Dermis microvascular lymphatic vessel endothelial cell (primary cell): Measurements from ENCODE around the gene SPATA32. TPM values are rescaled to one million over a fixed set of nuclear protein-coding genes. Genes with fewer than 3 reads are reported as not detected.
A peak's percentile ranks its signal among the peaks of the same experiment; 100 is the strongest.
"Not testable (repeated sequence)": the region's sequence is repeated elsewhere in the genome, so short reads cannot be mapped to it uniquely, and the experiment has no call there.

Experiments
- DNase-seq, 2 donors: peaks; one replicate each; pipeline versions ENCODE4 v3.0.0 to v3.0.0-alpha.2; 2010; ENCODE audit warnings: low read depth in 2 of 2
- total RNA-seq: library from RNA; depleted of rRNA; stranded (reverse); fragments of >200 nt; gene quantifications from 2 replicates; pipeline ENCODE4 v1.2.1, GENCODE V29; 2014

Gene SPATA32, protein sequence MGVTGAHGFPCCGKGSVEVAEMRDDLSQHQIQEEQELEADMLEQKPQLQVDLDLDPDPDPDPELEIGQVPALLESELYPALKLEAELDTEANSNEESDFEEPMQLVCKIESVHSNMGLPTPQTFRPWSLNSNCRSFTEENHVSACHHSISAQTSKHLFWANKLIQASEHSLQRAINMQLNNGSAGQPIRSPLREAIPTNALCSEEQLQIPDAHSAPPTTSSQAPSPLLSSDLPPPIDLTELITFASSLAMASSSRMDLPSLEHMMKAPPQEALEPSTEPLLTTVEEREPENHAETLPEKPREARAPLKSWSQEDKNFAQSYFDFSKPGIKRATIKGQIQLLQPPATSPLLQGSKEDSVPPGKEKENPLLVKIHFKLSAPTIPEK
- not detected in 2 replicates for total RNA-seq

DNA sequence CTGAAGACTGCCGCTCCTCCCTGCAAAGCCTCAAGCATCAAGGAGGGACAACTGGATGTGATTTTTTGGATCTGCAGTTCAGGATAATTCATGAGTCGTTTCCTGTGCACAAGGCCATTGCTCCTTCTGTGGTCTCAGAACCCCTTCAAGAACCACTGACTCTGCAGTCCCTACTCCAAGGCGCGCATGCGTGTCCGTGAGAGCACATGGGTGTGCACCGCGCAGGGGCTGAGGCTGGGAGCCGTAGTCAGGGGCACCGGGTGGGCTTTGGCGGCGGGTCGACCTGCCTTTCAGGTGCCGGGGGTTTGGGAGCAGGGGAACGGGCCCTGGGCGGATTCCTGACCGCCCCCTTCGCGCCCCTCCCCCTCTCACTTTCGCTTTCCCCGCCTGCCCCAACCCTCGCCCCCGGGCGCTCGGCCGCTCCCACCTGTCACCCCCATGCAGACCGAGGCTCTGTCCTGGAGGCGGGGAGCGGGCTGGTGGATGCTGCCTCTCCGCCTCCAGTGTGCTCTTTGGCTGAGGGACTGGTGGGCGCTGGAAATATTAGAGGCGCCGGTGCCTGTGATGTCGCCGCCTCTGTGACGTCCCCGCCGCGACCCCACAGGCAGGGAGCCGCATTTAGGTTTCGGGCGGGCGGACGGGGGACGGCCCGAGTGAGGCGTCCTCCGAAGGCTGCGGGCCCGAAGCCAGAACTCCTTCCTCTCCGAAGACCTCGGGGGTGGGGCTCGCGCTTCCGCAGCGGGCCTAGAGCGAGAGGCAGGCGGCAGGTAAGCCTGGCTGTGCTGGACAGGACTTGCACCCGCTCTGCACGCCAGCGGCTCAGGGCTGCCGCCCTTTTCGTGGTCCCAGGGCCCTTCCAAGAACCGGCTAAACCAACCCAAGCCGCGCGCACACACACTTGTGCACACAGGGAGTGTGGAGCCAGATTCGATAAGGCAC is at the start of gene SPATA32:
SPATA32 (minus strand) TSS at position 518 of the 939 bp plus-strand sequence; CDS start at position 440, 78 bp downstream.
- peak in 1 of 2 donors; percentile 26 for DNase-seq

DNA sequence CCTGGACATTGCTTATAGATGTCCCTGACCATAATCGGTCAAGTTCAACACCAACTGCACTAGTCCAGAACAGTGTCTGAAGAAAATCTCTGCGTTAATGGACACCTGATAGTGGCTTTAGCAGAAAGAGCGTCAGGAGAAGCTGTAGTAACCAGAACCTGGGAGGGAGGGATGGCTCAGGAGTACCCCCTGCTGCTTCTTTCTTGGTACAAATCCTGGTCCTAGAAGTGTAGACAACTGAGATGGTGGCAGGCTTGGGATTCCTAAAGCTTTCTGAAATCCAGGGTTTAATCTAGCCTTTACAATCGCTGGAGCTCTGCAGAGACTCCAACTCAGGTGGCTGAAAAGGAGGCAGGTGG is 49.5 kb upstream of the SPATA32 start:
- no peak for DNase-seq

DNA sequence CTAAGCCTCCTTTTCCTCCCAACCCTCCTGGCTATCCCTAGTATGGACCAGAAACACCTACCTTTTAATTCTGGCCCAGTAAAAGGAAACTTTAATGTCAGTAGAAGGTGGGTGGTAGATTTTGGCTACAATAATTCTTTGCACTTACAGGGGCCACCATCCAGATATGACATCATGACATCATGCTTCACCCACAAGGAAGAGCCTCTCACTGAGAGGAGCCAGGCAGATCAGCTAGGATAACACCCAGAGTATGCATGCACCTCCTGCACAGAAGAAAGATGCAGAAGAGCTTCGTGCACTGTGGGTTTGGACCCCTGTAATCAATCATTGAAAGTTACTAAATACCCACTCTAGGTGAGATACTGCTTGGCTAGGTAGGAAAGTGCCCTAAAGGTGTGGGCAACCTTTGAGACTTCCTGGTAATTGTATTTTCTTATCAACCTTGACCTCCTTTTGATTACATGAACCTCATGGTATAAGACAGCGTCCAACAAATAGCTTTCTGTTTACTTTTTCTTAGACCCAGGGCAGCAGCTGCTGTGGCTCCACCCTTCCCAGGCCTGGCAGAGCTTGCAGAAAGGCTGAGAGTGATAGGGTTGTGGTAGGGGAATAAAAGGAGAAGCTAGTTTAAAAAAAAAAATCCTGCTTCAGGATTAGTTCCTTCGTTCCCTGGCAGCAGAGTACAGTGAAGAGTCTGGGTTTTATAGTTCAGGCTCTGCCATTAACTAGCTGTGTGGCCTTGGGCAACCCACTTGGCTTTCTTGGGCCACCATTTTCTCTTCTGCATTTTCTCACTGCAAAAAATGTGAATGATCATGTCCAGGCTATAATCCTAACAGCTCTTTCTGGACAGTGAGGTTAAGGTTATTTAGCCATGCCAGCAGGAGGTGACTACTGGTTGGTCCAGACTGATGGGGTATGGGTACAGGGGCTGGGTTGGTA is 48.8 kb upstream of the SPATA32 start:
- no peak for DNase-seq

DNA sequence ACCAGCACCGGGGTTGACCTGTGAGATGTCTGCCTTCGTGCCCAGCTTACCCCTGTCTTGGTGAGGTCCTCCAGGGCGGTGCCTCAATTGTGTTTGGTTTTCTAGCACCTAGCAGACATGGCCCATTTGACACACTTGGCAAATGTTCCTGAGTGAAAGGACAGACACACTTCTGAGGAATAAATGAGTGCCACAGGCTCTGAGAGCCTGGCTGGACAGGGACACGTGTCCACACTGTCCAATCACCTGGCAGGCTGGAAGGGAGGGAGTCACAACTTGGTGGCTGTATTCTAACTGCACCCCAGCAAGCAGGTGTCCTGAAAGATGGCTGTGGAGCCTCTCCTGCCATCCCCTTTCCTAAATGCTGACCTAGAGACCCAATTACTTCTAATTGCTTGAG is 47.5 kb upstream of the SPATA32 start:
- DNase-seq = no peak

DNA sequence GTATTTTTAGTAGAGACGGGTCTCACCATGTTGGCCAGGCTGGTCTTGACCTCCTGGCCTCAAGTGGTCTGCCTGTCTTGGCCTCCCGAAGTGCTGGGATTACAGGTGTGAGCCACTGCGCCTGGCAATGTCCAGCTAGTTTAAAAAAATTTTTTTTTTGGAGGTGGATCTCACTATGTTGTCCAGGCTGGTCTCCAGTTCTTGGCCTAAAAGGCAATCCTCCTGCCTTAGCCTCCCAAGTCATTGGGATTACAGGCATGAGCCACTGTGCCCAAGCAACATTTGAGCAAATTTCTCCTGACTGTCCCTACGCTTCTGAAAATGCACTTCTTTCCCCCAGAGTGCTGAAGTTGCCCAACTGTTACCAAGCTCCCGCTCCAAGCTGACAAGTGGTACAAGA is 46.9 kb upstream of the SPATA32 start:
- no peak for DNase-seq

DNA sequence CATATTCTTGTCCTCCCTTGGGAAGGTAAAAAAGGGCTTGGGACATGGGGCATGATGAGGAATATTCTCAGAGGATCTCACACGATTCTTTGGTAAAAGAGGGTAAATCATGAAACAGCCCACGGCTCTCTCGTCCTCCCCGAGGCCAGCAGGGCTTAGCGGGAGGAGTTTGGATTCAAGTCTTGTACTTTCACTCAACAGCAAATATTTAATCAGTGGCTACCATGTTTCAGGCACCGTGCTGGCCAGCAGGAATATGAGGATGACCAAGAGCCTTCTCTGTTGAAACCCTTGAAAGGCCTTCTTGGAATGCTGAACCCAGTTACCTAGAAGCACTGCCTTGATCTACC is 46.1 kb upstream of the SPATA32 start:
- no peak for DNase-seq

DNA sequence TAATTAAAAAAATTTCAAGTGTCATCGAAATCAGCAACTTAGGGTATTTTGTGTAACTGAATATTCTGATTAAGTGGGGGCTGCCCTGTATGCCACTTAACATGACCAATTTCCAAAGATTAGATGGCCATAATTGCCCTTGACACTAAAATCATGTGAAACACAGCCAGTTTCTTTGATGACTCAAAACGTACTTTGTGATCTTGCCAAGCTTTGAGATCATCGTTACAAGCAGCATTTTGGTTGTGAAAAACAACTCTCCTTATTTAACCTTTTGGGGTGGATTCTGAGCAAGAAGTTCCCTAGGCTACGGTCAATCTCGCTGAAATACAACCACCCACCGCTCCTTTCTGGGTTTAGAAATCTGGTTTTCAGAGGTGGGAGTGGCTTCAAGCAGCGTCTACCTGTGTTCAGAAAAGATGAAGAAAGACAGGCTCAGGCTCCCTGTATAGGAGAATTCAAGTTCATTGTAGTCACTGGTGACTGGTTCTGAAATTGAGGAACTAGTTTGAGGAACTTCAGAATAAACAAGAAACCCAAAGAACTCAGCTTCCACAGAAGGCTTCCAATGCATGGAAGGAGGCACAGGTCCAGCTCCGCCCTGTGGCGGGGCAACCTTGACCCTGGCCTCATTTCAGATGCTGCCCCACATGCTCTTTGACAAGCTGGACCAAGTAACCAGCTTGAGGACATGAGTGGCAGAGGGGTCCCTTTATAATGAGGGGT is 45.6 kb upstream of the SPATA32 start:
- peak in 1 of 2 donors; percentile 76 for DNase-seq

DNA sequence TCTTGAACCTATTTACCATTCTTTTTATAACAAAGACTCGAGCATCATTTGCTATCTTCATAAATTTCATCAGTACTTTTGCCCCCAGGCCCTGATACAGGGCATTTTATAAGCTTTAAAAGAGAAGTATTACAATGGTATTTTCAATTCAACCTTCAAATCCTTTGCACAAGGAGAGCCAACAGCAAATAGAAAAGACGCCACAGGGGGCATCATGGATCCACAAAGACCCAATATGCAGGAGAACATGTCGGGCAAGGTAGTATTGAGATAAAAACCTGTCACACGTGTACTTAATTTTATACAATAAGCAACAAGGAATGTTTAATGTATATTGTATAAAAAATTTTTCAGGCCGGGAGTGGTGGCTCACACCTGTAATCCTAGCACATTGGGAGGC is 44.7 kb upstream of the SPATA32 start:
- no peak for DNase-seq

DNA sequence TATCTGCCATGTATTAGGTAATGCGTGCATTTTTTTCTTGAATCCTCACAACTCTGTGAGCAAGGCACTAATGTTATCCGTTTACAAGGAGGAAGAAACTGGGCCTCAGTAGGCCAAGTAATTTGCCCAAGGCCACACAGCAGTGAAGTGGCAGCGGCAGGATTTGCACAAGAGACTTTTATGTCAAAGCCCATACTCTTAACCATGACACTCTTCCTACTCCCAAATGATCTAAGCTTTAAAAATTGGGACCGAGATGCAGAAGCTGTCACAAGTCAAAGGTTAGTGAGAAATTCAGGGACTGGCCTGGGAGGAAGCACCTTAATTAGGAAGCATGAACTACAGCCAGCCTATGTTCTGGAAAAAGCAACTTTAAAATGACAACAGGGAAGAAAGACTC is 44.2 kb upstream of the SPATA32 start:
- DNase-seq = no peak

DNA sequence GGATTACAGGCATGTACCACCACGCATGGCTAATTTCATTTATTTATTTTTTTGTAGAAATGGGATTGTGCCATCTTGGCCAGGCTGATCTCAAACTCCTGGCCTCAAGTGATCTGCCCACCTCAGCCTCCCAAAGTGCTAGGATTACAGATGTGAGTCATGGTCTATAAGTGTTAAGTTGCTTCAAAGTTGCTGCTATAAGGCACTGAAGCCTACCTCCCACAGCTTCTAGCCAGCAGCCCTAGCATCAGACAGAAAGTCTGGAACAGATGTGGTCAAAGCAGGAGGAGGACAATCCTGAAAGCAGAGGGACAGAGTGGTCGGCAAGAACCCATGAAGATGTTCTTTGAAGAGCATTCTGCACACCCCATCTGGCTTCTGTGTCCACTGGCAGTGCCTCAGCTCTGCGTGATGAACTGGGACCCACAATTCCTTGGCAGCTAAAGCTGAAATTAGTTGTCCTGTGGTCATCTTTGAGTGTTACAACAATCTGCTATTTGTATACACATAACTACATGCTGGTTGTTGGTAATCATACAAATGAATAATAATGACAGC is 43.7 kb upstream of the SPATA32 start:
- DNase-seq = no peak

DNA sequence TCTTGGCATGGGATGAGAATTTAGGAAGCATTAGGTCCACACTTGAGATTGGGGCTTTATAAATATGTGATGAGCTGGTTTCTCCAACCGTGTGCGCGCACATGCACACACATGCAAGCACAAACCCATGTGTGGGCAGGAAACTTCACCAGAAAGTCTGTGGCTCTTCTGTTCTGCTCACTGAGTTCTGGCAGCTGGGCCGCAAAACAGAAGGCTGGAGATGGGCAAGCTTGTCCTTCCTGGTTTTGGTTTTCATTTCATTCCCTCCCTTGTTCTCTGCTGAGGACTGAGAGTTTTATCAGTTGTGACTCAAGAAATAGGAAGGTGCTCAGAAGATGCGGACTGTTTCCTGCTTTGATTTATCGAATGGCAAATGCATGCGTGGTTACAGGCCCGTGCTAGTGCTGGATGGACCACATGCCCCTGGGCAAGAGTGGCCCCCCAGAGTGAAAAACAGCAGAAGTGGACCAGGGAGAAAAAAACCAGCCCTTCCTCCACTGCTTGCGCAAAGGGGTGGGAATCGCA is 40.8 kb upstream of the SPATA32 start:
- no peak for DNase-seq

DNA sequence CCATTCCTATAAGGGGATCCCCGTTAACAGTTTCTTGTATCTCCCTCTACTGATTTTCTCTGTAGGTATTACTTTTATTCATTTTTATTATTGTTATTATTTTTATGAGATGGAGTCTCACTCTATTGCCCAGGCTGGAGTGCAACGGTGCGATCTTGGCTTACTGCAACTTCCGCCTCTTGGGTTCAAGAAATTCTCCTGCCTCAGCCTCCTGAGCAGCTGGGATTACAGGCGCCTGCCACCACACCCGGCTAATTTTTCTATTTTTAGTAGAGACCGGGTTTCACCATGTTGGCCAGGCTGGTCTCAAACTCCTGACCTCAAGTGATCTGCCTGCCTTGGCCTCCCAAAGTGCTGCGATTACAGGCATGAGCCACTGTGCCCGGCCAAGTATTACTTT is 40.3 kb upstream of the SPATA32 start:
- DNase-seq = not testable (repeated sequence)

DNA sequence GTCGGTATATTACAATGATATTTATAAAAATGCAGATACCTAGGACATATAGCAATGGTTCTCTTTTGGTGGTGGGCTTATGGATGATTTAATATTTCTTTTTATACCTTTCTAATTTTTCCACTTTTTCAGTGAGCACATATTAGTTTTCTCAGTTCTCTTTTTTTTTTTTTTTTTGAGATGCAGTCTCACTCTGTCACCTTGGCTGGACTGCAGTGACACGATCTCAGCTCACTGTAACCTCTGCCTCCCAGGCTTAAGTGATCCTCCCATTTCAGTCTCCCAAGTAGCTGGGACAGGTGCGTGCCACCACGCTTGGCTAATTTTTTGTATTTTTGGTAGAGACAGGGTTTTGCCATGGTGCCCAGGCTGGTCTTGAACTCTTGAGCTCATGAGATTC is 39.8 kb upstream of the SPATA32 start:
- no peak for DNase-seq

DNA sequence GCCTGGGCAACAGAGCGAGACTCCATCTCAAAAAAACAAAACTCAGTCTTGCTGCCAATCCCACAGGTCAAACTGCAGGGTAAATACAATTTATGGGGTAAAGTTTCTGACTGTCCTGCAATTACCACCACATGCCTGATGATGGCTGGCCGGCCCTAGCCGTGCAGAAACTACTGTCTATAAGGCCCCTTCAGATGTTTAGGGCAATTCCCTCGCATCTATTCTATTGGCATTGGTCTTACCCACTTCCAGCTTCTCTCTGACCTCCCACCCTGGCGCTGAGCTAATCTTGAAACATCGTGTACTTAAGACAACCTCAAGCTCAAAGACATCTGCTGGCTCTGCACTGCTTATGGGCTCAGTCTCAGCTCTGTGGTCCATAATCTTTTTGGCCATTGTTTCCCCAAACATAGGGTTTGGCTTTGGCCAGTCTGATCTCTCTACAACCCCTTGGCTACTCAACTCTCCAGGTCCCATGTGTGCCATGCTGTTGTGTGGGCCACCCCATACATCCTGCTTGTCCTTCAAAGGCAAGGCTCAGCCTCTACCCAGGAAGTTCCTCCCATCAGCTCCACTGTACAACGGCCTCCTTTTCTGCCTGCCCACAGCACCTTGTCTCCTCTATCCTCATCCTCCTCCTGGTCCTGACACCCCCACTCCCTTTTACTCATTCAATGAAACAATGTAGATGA is 38.3 kb upstream of the SPATA32 start:
- no peak for DNase-seq

DNA sequence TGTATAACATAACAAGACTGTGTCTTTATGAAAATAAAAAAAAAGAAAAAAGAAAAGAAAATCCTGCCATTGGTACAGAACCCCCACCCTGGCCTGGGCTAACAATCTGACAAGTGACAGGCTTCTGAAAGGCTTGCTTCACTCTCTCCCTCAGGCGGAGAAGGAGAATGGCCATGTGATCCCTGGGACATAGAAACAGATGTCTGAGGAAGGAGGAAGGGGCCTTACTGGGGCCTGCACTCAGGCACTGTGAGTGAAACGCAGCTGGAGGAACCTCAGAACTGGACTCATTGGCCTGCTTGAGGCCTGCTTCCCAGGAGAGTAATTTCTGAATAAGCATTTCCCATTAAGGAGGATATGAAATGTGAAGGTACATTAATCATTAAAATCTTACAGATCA is 37.5 kb upstream of the SPATA32 start:
- no peak for DNase-seq

DNA sequence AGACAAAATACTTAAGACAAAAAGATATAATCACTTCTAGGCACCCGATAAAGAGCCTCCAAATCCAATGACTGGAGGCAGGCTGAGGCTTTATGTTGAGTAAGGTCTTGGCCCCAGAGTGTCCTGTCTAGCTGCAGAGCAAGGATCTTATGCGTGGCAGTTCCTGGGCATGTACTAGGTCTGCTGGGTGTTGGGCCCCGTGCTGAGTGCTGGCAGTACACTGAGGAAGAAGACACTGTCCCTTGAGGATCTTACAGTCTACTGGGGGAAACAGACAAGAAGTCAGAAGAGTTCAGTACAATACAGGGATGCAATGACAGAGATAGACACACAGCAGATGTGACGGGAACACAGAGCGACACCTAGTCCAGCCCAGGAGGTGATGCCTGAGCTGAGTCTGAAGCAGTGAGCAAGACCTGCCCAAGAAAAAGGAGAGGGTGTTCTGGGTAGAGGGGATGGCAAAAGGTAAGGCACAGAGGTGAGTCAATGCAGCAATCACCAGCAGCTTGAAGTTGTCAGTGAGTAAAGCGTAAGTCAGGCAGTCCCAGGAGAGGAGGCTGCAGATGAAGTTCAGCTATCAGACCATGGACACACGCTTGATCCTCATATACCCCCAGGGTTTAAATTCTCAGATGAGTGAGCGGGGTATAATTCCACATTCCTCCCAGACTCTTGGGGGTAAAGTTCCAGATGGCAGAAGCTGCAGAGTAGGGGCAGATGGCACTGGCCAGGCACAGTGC is 36.8 kb upstream of the SPATA32 start:
- DNase-seq = no peak

DNA sequence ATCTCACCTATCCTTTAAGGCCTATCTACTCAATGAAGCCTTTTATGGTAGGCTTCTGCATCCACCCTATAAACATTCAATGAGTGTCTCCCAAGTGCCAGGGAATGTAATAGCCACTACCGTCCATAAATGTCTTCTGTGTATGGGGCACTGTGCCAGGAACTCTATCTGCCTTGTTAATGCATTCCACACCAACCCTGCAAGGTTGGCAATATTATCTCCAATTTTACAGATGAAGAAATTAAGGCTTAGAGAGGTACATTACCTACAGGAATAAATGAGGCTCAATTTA is 34.9 kb upstream of the SPATA32 start:
- DNase-seq = no peak

DNA sequence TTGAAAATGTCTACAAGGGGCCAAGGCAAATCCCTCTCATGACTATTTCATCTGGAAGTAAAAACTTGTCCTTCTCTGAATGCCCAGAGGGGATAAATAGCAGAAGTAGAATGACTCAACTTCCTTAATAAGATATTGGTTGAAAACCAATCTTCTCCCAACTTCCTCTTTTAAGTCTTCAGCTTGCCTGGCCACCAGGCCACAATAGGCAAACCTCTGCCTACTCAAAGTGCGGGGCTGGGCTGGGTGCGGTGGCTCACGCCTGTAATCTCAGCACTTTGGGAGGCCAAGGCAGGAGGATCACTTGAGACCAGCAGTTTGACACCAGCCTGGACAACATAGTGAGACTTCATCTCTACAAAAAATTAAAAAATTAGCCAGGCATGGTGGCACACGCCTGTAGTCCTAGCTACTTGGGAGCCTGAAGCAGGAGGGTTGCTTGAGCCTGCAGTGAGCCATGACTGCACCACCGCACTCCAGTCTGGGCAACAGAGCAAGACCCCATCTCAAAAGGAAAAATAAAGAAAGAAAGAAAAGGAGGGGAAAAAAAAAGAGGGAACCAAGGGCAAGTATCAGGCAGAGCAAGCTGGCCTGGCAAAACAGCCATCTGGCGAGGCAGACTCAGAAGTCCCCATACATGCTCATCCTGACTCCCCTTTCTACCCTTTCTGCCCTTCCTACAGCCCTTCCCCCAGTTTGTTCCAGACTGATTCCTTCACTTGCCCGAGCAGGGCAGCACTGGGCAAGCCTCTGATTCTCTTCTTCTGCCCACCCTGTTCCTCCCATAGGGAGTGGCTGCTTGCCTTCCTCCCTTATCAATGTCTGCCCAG is 34.3 kb upstream of the SPATA32 start:
- DNase-seq = peak in 1 of 2 donors; percentile 43
